K562 (cell line): ENCODE measurements around the gene ASCC3. TPM values are rescaled to one million over a fixed set of nuclear protein-coding genes. Genes with fewer than 3 reads are reported as not detected.

Experiments used
- ATAC-seq: fragments of 200-7000 bp; cut with Tn5 transposase; 3 replicates; pipeline ENCODE4 v1.9.1; 2020; ENCODE audit warnings: moderate library complexity
- BruUV-seq: library from RNA; stranded (reverse); fragments of 400-500 nt; replicated peaks from 2 replicates; lab custom pipeline; 2021; lab: Mats Ljungman, UMichigan
- CTCF ChIA-PET: fragments of 300-600 bp; formaldehyde crosslinking; extraction: SDS; loops from one replicate; lab custom pipeline; 2021; ENCODE audit warnings: low intra/inter-chr PET ratio; lab: Yijun Ruan, JAX
- POLR2A ChIA-PET: fragments of 300-600, 350-650 bp; sonication (Branson Sonifier 250); formaldehyde crosslinking; extraction: SDS; loops from one replicate; lab custom pipeline; 2021; ENCODE audit warnings: antibody characterized with exemption, inconsistent platforms; lab: Yijun Ruan, JAX
- DNase-seq, 4 experiments: peaks; one replicate each; pipeline versions ENCODE4 v3.0.0 to v3.0.0-alpha.2; 2011 to 2018; ENCODE audit warnings: low spot score in 3 of 4, mixed read lengths in 3 of 4; ENCODE audit errors: extremely low read depth in 1 of 4
- FAIRE-seq: peaks from 2 replicates; lab custom pipeline; 2011; peaks lifted over from hg19 to GRCh38; lab: Jason Lieb, UNC
- H2AFZ ChIP-seq: 2 replicates; pipeline ENCODE4 v1.6.0; 2011; ENCODE audit warnings: low read depth, low read length, control low read depth, inconsistent platforms
- H3K27ac ChIP-seq: fragments of 200-600 bp; 3 replicates; pipeline ENCODE4 v1.8.0; 2011; ENCODE audit warnings: low read depth, mild to moderate bottlenecking, control low read depth, inconsistent platforms, low read length, moderate library complexity, mixed read lengths; ENCODE audit errors: extremely low read depth
- H3K27me3 ChIP-seq, 2 experiments: fragments of 300-600 bp in 1 of 2; 2 replicates in 1 of 2; 3 replicates in 1 of 2; pipeline versions ENCODE4 v1.6.0 to v1.8.0; 2011; ENCODE audit warnings: inconsistent platforms in 2 of 2, low read length in 2 of 2, mild to moderate bottlenecking in 1 of 2, mixed read lengths in 1 of 2, moderate library complexity in 1 of 2; ENCODE audit not compliant: control insufficient read depth in 2 of 2, insufficient read depth in 2 of 2
- H3K36me3 ChIP-seq: fragments of 300-600 bp; 3 replicates; pipeline ENCODE4 v1.8.0; 2011; ENCODE audit warnings: mild to moderate bottlenecking, low read length, inconsistent platforms; ENCODE audit not compliant: control insufficient read depth, insufficient read depth
- H3K4me1 ChIP-seq, 2 experiments: fragments of 200-600 bp in 1 of 2; replicated peaks in 1 of 2; 2 replicates in 1 of 2; 3 replicates in 1 of 2; pipeline versions ENCODE4 v1.5.1 to v1.8.0; 2011; ENCODE audit warnings: inconsistent platforms in 2 of 2, low read length in 2 of 2, mild to moderate bottlenecking in 1 of 2, mixed read lengths in 1 of 2, moderate library complexity in 1 of 2; ENCODE audit not compliant: control insufficient read depth in 2 of 2, insufficient read depth in 2 of 2
- H3K4me2 ChIP-seq: 2 replicates; pipeline ENCODE4 v1.6.1; 2011; ENCODE audit warnings: low read length, control low read depth, inconsistent platforms, mixed read lengths; ENCODE audit not compliant: insufficient read depth
- H3K4me3 ChIP-seq: fragments of 200-600 bp; sonication (generic), shearing (Covaris generic); 2 replicates; pipeline ENCODE4 v1.5.1; 2016; ENCODE audit warnings: control low read depth, inconsistent platforms
- H3K79me2 ChIP-seq: fragments of 200-600 bp; 3 replicates; pipeline ENCODE4 v1.8.0; 2011; ENCODE audit warnings: low read length, inconsistent platforms; ENCODE audit not compliant: control insufficient read depth, insufficient read depth
- H3K9ac ChIP-seq, 2 experiments: 2 replicates each; pipeline versions ENCODE4 v1.6.0 to v1.6.1; 2011; ENCODE audit warnings: low read depth in 2 of 2, low read length in 2 of 2, control low read depth in 1 of 2, inconsistent platforms in 1 of 2, mild to moderate bottlenecking in 1 of 2, mixed read lengths in 1 of 2; ENCODE audit not compliant: insufficient read depth in 1 of 2
- H3K9me1 ChIP-seq: one replicate; pipeline ENCODE4 v1.6.0; 2011; ENCODE audit warnings: inconsistent platforms, mild to moderate bottlenecking, low read length, moderate library complexity; ENCODE audit not compliant: control insufficient read depth, insufficient read depth
- H3K9me3 ChIP-seq: replicated peaks from 2 replicates; pipeline ENCODE4 v1.5.1; 2011; ENCODE audit warnings: low read depth, low read length, inconsistent platforms; ENCODE audit not compliant: control insufficient read depth, insufficient read depth
- H4K20me1 ChIP-seq: replicated peaks from 2 replicates; pipeline ENCODE4 v1.6.1; 2011; ENCODE audit warnings: low read length, inconsistent platforms, mixed read lengths; ENCODE audit not compliant: control insufficient read depth, insufficient read depth
- BCL6 ChIP-seq: fragments of 250-450 bp; sonication (Bioruptor Pico); IDR thresholded peaks from 2 replicates; pipeline ENCODE4 v1.4.0; 2020
- CBX1 ChIP-seq: sonication (generic); IDR thresholded peaks from 2 replicates; pipeline ENCODE4 v1.6.1; 2016; ENCODE audit warnings: antibody characterized with exemption, low read depth, mild to moderate bottlenecking
- IRF2 ChIP-seq: sonication (generic); formaldehyde crosslinking; IDR thresholded peaks from 2 replicates; pipeline ENCODE4 v1.8.1; 2022; ENCODE audit warnings: mild to moderate bottlenecking, missing genetic modification reagents
- MLX ChIP-seq, 2 experiments: fragments of 450-650 bp in 1 of 2; sonication (generic) in 1 of 2; formaldehyde crosslinking; conservative IDR thresholded peaks; 2 replicates each; pipeline versions ENCODE4 v1.4.0 to v1.8.1; 2020 to 2022; ENCODE audit warnings: mild to moderate bottlenecking in 1 of 2, missing genetic modification reagents in 1 of 2
- REST ChIP-seq, 2 experiments: fragments of 450-650 bp; formaldehyde crosslinking in 1 of 2; IDR thresholded peaks; 2 replicates each; pipeline versions ENCODE4 v1.4.0 to v1.6.1; 2014 to 2020; ENCODE audit warnings: mild to moderate bottlenecking in 2 of 2, borderline replicate concordance in 1 of 2, low read depth in 1 of 2
- SIRT6 ChIP-seq: IDR thresholded peaks from one replicate; pipeline ENCODE4 v1.6.1; 2012; ENCODE audit warnings: low read depth, mild to moderate bottlenecking, control low read depth, inconsistent platforms, low read length, moderate library complexity
- XRCC5 ChIP-seq: fragments of 200-400 bp; formaldehyde crosslinking; IDR thresholded peaks from 2 replicates; pipeline ENCODE4 v1.6.1; 2017; ENCODE audit warnings: low read depth, mild to moderate bottlenecking, low read length
- ZBTB26 ChIP-seq: fragments of 450-650 bp; formaldehyde crosslinking; IDR thresholded peaks from 2 replicates; pipeline ENCODE4 v1.4.0; 2022; ENCODE audit warnings: missing genetic modification characterization
- ZNF165 ChIP-seq: fragments of 250-450 bp; sonication (Bioruptor Pico); IDR thresholded peaks from 2 replicates; pipeline ENCODE4 v1.4.0; 2020; ENCODE audit warnings: borderline replicate concordance
- WGBS: fragments of 100-300 bp; shearing (Covaris generic); methylation state at CpG from one replicate; pipeline ENCODE4 v1.1.6; 2016; ENCODE audit warnings: low coverage, mixed read lengths; ENCODE audit not compliant: insufficient coverage; ENCODE audit errors: missing lambda C conversion rate; 5-methylcytosine and 5-hydroxymethylcytosine counted together
- in situ Hi-C: fragments of 300-500 bp; cut with MboI; formaldehyde crosslinking; loops from 4 replicates; pipeline ENCODE4 v1.15.0; 2018; ENCODE audit warnings: inconsistent platforms, mixed read lengths
- intact Hi-C: fragments of 100-400 bp; cut with micrococcal nuclease; formaldehyde crosslinking; loops from 2 replicates; pipeline ENCODE4 v1.14.2; 2022
- polyA plus RNA-seq, 8 experiments: library from polyadenylated mRNA; depleted of rRNA in 4 of 8; stranded (reverse) in 5 of 8; unstranded in 3 of 8; fragments of >200 nt; fragmentation: Nextera tagmentation in 2 of 8; fragmentation: Illumina TruSeq in 1 of 8; extraction: Ambion mirVana in 2 of 8; extraction: Trizol in 1 of 8; gene quantifications; 2 replicates each; pipeline versions ENCODE4 v1.2.1 to v1.2.3, GENCODE V29; 2011 to 2014; ENCODE audit warnings: inconsistent platforms in 1 of 8, missing spikeins in 1 of 8
- total RNA-seq, 7 experiments: library from RNA; depleted of rRNA in 6 of 7; stranded (reverse); fragments of >200 nt in 6 of 7; fragmentation: Illumina TruSeq in 2 of 7; extraction: Trizol in 2 of 7; gene quantifications; 2 replicates each; pipeline versions ENCODE4 v1.2.1 to v1.2.3, GENCODE V29; 2011 to 2021; ENCODE audit warnings: low replicate concordance in 1 of 7

ASCC3 gene
- total and polyA plus RNA-seq, 9 of the 15 experiments (the other 6 are each of a cell fraction or from before 2014, with no cell fraction given): 16.1 to 56.1 (median 33.9) TPM

- no peaks in the 10 kb centered on the region for H4K20me1 ChIP-seq
- H3K27ac ChIP-seq: no peak overlapping the region
- no peak overlapping the region for H3K4me3 ChIP-seq
- intact Hi-C loops: no loop called here
- no peak for ATAC-seq
- H3K27me3 ChIP-seq: no peaks in the 10 kb centered on the region
- H3K9me1 ChIP-seq: no peaks in the 10 kb centered on the region
- TF ChIP-seq MLX (CRISPR knock-in tag; conservative IDR thresholded peaks at IDR 0.05) (no peak), BCL6 (CRISPR knock-in tag) (no peak), CBX1 (no peak), IRF2 (CRISPR knock-in tag) (no peak), SIRT6 (no peak), ZBTB26 (CRISPR knock-in tag) (no peak), REST (IDR thresholded peaks at IDR 0.05; ENCODE audit: borderline replicate concordance) (no peak), REST (CRISPR knock-in tag; IDR thresholded peaks at IDR 0.05; ENCODE audit: low read depth) (no peak), ZNF165 (CRISPR knock-in tag) (no peak), XRCC5 (no peak)
- TF ChIP-seq, all 486 proteins: peak for 0
- CTCF ChIA-PET: no interaction called here
- POLR2A ChIA-PET: no interaction called here
- no peak overlapping the region for H3K9ac ChIP-seq
- 80% methylated on average over 2 of the region's 2 CpGs for WGBS
- DNase-seq: no peak
- no peaks in the 10 kb centered on the region for H3K9me3 ChIP-seq
- H3K79me2 ChIP-seq: no peaks in the 10 kb centered on the region
- FAIRE-seq: no peak
- in situ Hi-C loops: no loop called here
- no TSS peak for BruUV-seq
- no peaks in the 10 kb centered on the region for H3K4me1 ChIP-seq
- H2AFZ ChIP-seq: no peak overlapping the region
- H3K4me2 ChIP-seq: no peak overlapping the region
- no peaks in the 10 kb centered on the region for H3K36me3 ChIP-seq
These were observed 269.0 kb downstream of the ASCC3 start for GRCh38 chr6:100612094-100612493.
